ENCODE data around the gene CLEC16A.
A peak's percentile ranks its signal among the peaks of the same experiment; 100 is the strongest.
"Not testable (repeated sequence)": the region's sequence is repeated elsewhere in the genome, so short reads cannot be mapped to it uniquely, and the experiment has no call there.

The CLEC16A gene

GRCh38 chr16:10923650-10924214, 20.6 kb upstream of the CLEC16A start:
- no peak for DNase-seq

GRCh38 chr16:10925285-10925684, 19.1 kb upstream of the CLEC16A start:
- not testable (repeated sequence) for DNase-seq

- DNase-seq = no peak
Measured at GRCh38 chr16:10926094-10926493, 18.3 kb upstream of the CLEC16A start.

- no peak for DNase-seq
Measured at GRCh38 chr16:10926867-10927266, 17.5 kb upstream of the CLEC16A start.

GRCh38 chr16:10927497-10928112, 16.8 kb upstream of the CLEC16A start:
- no peak for DNase-seq

- peak; percentile 24 for DNase-seq
Measured at GRCh38 chr16:10929097-10929496, 15.3 kb upstream of the CLEC16A start.

GRCh38 chr16:10929853-10930754, 14.3 kb upstream of the CLEC16A start:
- no peak for DNase-seq

GRCh38 chr16:10930755-10931093, 13.6 kb upstream of the CLEC16A start:
- no peak for DNase-seq

GRCh38 chr16:10931134-10931533, 13.2 kb upstream of the CLEC16A start:
- DNase-seq = no peak

- no peak for DNase-seq
Measured at GRCh38 chr16:10931977-10932632, 12.3 kb upstream of the CLEC16A start.

- no peak for DNase-seq
Measured at GRCh38 chr16:10932959-10933710, 11.2 kb upstream of the CLEC16A start.

- DNase-seq = no peak
Measured at GRCh38 chr16:10933865-10934264, 10.5 kb upstream of the CLEC16A start.

- DNase-seq = no peak
Measured at GRCh38 chr16:10934325-10935107, 9.8 kb upstream of the CLEC16A start.

- no peak for DNase-seq
Measured at GRCh38 chr16:10935226-10935915, 9.0 kb upstream of the CLEC16A start.

- DNase-seq = no peak
Measured at GRCh38 chr16:10936272-10936984, 7.9 kb upstream of the CLEC16A start.

- no peak for DNase-seq
Measured at GRCh38 chr16:10937068-10937859, 7.1 kb upstream of the CLEC16A start.

- no peak for DNase-seq
Measured at GRCh38 chr16:10938321-10938720, 6.0 kb upstream of the CLEC16A start.

- DNase-seq = no peak
Measured at GRCh38 chr16:10938796-10939648, 5.3 kb upstream of the CLEC16A start.

All from NCI-H2107 (cell line).